ELR (cell line): ENCODE measurements around the gene CHMP6.
A peak's percentile ranks its signal among the peaks of the same experiment; 100 is the strongest.
"Not testable (repeated sequence)": the region's sequence is repeated elsewhere in the genome, so short reads cannot be mapped to it uniquely, and the experiment has no call there.

Experiments used
- DNase-seq: peaks from one replicate; pipeline ENCODE4 v3.0.0-alpha.2; 2015; ENCODE audit warnings: low read depth

CHMP6 gene

GRCh38 chr17:81030312-81030711 is 38.7 kb downstream of the CHMP6 start:
- not testable (repeated sequence) for DNase-seq

- no peak for DNase-seq
Observed at GRCh38 chr17:81030741-81031565, 39.3 kb downstream of the CHMP6 start.

GRCh38 chr17:81031566-81032550 is 40.2 kb downstream of the CHMP6 start:
- DNase-seq, result no peak

- DNase-seq, result no peak
Observed at GRCh38 chr17:81032641-81033480, 41.2 kb downstream of the CHMP6 start.

- DNase-seq, result no peak
Observed at GRCh38 chr17:81033535-81034167, 42.0 kb downstream of the CHMP6 start.

- DNase-seq, result no peak
Observed at GRCh38 chr17:81034168-81034777, 42.6 kb downstream of the CHMP6 start.

- peak; percentile 96 for DNase-seq
Observed at GRCh38 chr17:81034779-81035520, 43.3 kb downstream of the CHMP6 start, which contains the start of gene BAIAP2. TSS of gene BAIAP2 (plus strand) at chr17:81035151. CDS start at chr17:81035255, 104 bp downstream.

GRCh38 chr17:81035521-81036196 is 44.0 kb downstream of the CHMP6 start:
- DNase-seq, result peak; percentile 47

GRCh38 chr17:81036197-81036941 is 44.7 kb downstream of the CHMP6 start:
- no peak for DNase-seq

GRCh38 chr17:81037026-81037797 is 45.6 kb downstream of the CHMP6 start:
- DNase-seq, result no peak

GRCh38 chr17:81037798-81038733 is 46.4 kb downstream of the CHMP6 start:
- no peak for DNase-seq

- DNase-seq, result no peak
Observed at GRCh38 chr17:81039096-81039495, 47.5 kb downstream of the CHMP6 start.

GRCh38 chr17:81039854-81040758 is 48.5 kb downstream of the CHMP6 start:
- DNase-seq, result peak; percentile 82

GRCh38 chr17:81040791-81041337 is 49.2 kb downstream of the CHMP6 start:
- peak; percentile 47 for DNase-seq

- DNase-seq, result no peak
Observed at GRCh38 chr17:81042606-81043005, 51.0 kb downstream of the CHMP6 start.
